K562 (cell line): Measurements from ENCODE around the gene FKBP2. TPM values are rescaled to one million over a fixed set of nuclear protein-coding genes. Genes with fewer than 3 reads are reported as not detected.

Experiments
- ATAC-seq: fragments of 200-7000 bp; cut with Tn5 transposase; 3 replicates; pipeline ENCODE4 v1.9.1; 2020; ENCODE audit warnings: moderate library complexity
- BruUV-seq: library from RNA; stranded (reverse); fragments of 400-500 nt; replicated peaks from 2 replicates; lab custom pipeline; 2021; lab: Mats Ljungman, UMichigan
- CTCF ChIA-PET: fragments of 300-600 bp; formaldehyde crosslinking; extraction: SDS; loops from one replicate; lab custom pipeline; 2021; ENCODE audit warnings: low intra/inter-chr PET ratio; lab: Yijun Ruan, JAX
- POLR2A ChIA-PET: fragments of 300-600, 350-650 bp; sonication (Branson Sonifier 250); formaldehyde crosslinking; extraction: SDS; loops from one replicate; lab custom pipeline; 2021; ENCODE audit warnings: antibody characterized with exemption, inconsistent platforms; lab: Yijun Ruan, JAX
- DNase-seq, 4 experiments: peaks; one replicate each; pipeline versions ENCODE4 v3.0.0 to v3.0.0-alpha.2; 2011 to 2018; ENCODE audit warnings: low spot score in 3 of 4, mixed read lengths in 3 of 4; ENCODE audit errors: extremely low read depth in 1 of 4
- FAIRE-seq: peaks from 2 replicates; lab custom pipeline; 2011; peaks lifted over from hg19 to GRCh38; lab: Jason Lieb, UNC
- H2AFZ ChIP-seq: 2 replicates; pipeline ENCODE4 v1.6.0; 2011; ENCODE audit warnings: low read depth, low read length, control low read depth, inconsistent platforms
- H3K27ac ChIP-seq: fragments of 200-600 bp; 3 replicates; pipeline ENCODE4 v1.8.0; 2011; ENCODE audit warnings: low read depth, mild to moderate bottlenecking, control low read depth, inconsistent platforms, low read length, moderate library complexity, mixed read lengths; ENCODE audit errors: extremely low read depth
- H3K27me3 ChIP-seq, 2 experiments: fragments of 300-600 bp in 1 of 2; 2 replicates in 1 of 2; 3 replicates in 1 of 2; pipeline versions ENCODE4 v1.6.0 to v1.8.0; 2011; ENCODE audit warnings: inconsistent platforms in 2 of 2, low read length in 2 of 2, mild to moderate bottlenecking in 1 of 2, mixed read lengths in 1 of 2, moderate library complexity in 1 of 2; ENCODE audit not compliant: control insufficient read depth in 2 of 2, insufficient read depth in 2 of 2
- H3K36me3 ChIP-seq: fragments of 300-600 bp; 3 replicates; pipeline ENCODE4 v1.8.0; 2011; ENCODE audit warnings: mild to moderate bottlenecking, low read length, inconsistent platforms; ENCODE audit not compliant: control insufficient read depth, insufficient read depth
- H3K4me1 ChIP-seq, 2 experiments: fragments of 200-600 bp in 1 of 2; replicated peaks in 1 of 2; 2 replicates in 1 of 2; 3 replicates in 1 of 2; pipeline versions ENCODE4 v1.5.1 to v1.8.0; 2011; ENCODE audit warnings: inconsistent platforms in 2 of 2, low read length in 2 of 2, mild to moderate bottlenecking in 1 of 2, mixed read lengths in 1 of 2, moderate library complexity in 1 of 2; ENCODE audit not compliant: control insufficient read depth in 2 of 2, insufficient read depth in 2 of 2
- H3K4me2 ChIP-seq: 2 replicates; pipeline ENCODE4 v1.6.1; 2011; ENCODE audit warnings: low read length, control low read depth, inconsistent platforms, mixed read lengths; ENCODE audit not compliant: insufficient read depth
- H3K4me3 ChIP-seq: fragments of 200-600 bp; sonication (generic), shearing (Covaris generic); 2 replicates; pipeline ENCODE4 v1.5.1; 2016; ENCODE audit warnings: control low read depth, inconsistent platforms
- H3K79me2 ChIP-seq: fragments of 200-600 bp; 3 replicates; pipeline ENCODE4 v1.8.0; 2011; ENCODE audit warnings: low read length, inconsistent platforms; ENCODE audit not compliant: control insufficient read depth, insufficient read depth
- H3K9ac ChIP-seq, 2 experiments: 2 replicates each; pipeline versions ENCODE4 v1.6.0 to v1.6.1; 2011; ENCODE audit warnings: low read depth in 2 of 2, low read length in 2 of 2, control low read depth in 1 of 2, inconsistent platforms in 1 of 2, mild to moderate bottlenecking in 1 of 2, mixed read lengths in 1 of 2; ENCODE audit not compliant: insufficient read depth in 1 of 2
- H3K9me1 ChIP-seq: one replicate; pipeline ENCODE4 v1.6.0; 2011; ENCODE audit warnings: inconsistent platforms, mild to moderate bottlenecking, low read length, moderate library complexity; ENCODE audit not compliant: control insufficient read depth, insufficient read depth
- H3K9me3 ChIP-seq: replicated peaks from 2 replicates; pipeline ENCODE4 v1.5.1; 2011; ENCODE audit warnings: low read depth, low read length, inconsistent platforms; ENCODE audit not compliant: control insufficient read depth, insufficient read depth
- H4K20me1 ChIP-seq: replicated peaks from 2 replicates; pipeline ENCODE4 v1.6.1; 2011; ENCODE audit warnings: low read length, inconsistent platforms, mixed read lengths; ENCODE audit not compliant: control insufficient read depth, insufficient read depth
- FOXP4 ChIP-seq: sonication (generic); formaldehyde crosslinking; IDR thresholded peaks from 2 replicates; pipeline ENCODE4 v1.8.0; 2022; ENCODE audit warnings: mild to moderate bottlenecking, missing genetic modification reagents, borderline replicate concordance
- HNRNPL ChIP-seq: fragments of 200-400 bp; formaldehyde crosslinking; IDR thresholded peaks from 2 replicates; pipeline ENCODE4 v1.6.1; 2017; ENCODE audit warnings: low read depth, mild to moderate bottlenecking, low read length
- KDM4B ChIP-seq, 2 experiments: fragments of 450-650 bp in 1 of 2; sonication (generic) in 1 of 2; IDR thresholded peaks; 2 replicates each; pipeline ENCODE4 v1.6.1; 2016 to 2017; ENCODE audit warnings: borderline replicate concordance in 2 of 2, antibody characterized with exemption in 1 of 2, low read depth in 1 of 2, mild to moderate bottlenecking in 1 of 2
- MEF2A ChIP-seq: IDR thresholded peaks from 2 replicates; pipeline ENCODE4 v1.6.1; 2011; ENCODE audit warnings: low read depth, mild to moderate bottlenecking, low read length, moderate library complexity; ENCODE audit not compliant: control insufficient read depth
- NUFIP1 ChIP-seq: fragments of 450-650 bp; IDR thresholded peaks from 2 replicates; pipeline ENCODE4 v1.6.1; 2018; ENCODE audit not compliant: partially characterized antibody
- PBX2 ChIP-seq, 2 experiments: IDR thresholded peaks in 1 of 2; conservative IDR thresholded peaks in 1 of 2; 2 replicates each; pipeline ENCODE4 v1.6.1; 2016; ENCODE audit warnings: low read depth in 2 of 2, mild to moderate bottlenecking in 1 of 2, missing compliant biosample characterization in 1 of 2, missing genetic modification characterization in 1 of 2, moderate library complexity in 1 of 2
- POLR2B ChIP-seq: fragments of 450-650 bp; IDR thresholded peaks from 2 replicates; pipeline ENCODE4 v1.6.1; 2018; ENCODE audit warnings: low read depth; ENCODE audit not compliant: partially characterized antibody
- RBM25 ChIP-seq: fragments of 200-400 bp; formaldehyde crosslinking; IDR thresholded peaks from 2 replicates; pipeline ENCODE4 v1.6.1; 2018; ENCODE audit warnings: low read length, low read depth, moderate library complexity; ENCODE audit not compliant: severe bottlenecking
- SNAPC5 ChIP-seq: fragments of 250-450 bp; sonication (Bioruptor Pico); IDR thresholded peaks from 2 replicates; pipeline ENCODE4 v1.8.0; 2021; ENCODE audit warnings: moderate library complexity, mild to moderate bottlenecking, inconsistent platforms
- XRCC3 ChIP-seq: fragments of 450-650 bp; IDR thresholded peaks from 2 replicates; pipeline ENCODE4 v1.6.1; 2017; ENCODE audit warnings: mild to moderate bottlenecking, moderate library complexity
- ZBTB33 ChIP-seq: sonication (generic); formaldehyde crosslinking; IDR thresholded peaks from 2 replicates; pipeline ENCODE4 v1.8.1; 2023; ENCODE audit warnings: mild to moderate bottlenecking, missing genetic modification reagents
- ZNF174 ChIP-seq: fragments of 250-450 bp; sonication (Bioruptor Pico); IDR thresholded peaks from 2 replicates; pipeline ENCODE4 v1.4.0; 2020; ENCODE audit warnings: mild to moderate bottlenecking
- ZNF589 ChIP-seq: fragments of 200-800 bp; sonication (Bioruptor generic); IDR thresholded peaks from 2 replicates; pipeline ENCODE4 v1.6.1; 2016; ENCODE audit warnings: low read depth, missing genetic modification characterization, missing compliant biosample characterization
- ZNF717 ChIP-seq: fragments of 250-450 bp; sonication (Bioruptor Pico); IDR thresholded peaks from 2 replicates; pipeline ENCODE4 v1.5.0; 2021
- WGBS: fragments of 100-300 bp; shearing (Covaris generic); methylation state at CpG from one replicate; pipeline ENCODE4 v1.1.6; 2016; ENCODE audit warnings: low coverage, mixed read lengths; ENCODE audit not compliant: insufficient coverage; ENCODE audit errors: missing lambda C conversion rate; 5-methylcytosine and 5-hydroxymethylcytosine counted together
- in situ Hi-C: fragments of 300-500 bp; cut with MboI; formaldehyde crosslinking; loops from 4 replicates; pipeline ENCODE4 v1.15.0; 2018; ENCODE audit warnings: inconsistent platforms, mixed read lengths
- intact Hi-C: fragments of 100-400 bp; cut with micrococcal nuclease; formaldehyde crosslinking; loops from 2 replicates; pipeline ENCODE4 v1.14.2; 2022
- polyA plus RNA-seq, 8 experiments: library from polyadenylated mRNA; depleted of rRNA in 4 of 8; stranded (reverse) in 5 of 8; unstranded in 3 of 8; fragments of >200 nt; fragmentation: Nextera tagmentation in 2 of 8; fragmentation: Illumina TruSeq in 1 of 8; extraction: Ambion mirVana in 2 of 8; extraction: Trizol in 1 of 8; gene quantifications; 2 replicates each; pipeline versions ENCODE4 v1.2.1 to v1.2.3, GENCODE V29; 2011 to 2014; ENCODE audit warnings: inconsistent platforms in 1 of 8, missing spikeins in 1 of 8
- total RNA-seq, 7 experiments: library from RNA; depleted of rRNA in 6 of 7; stranded (reverse); fragments of >200 nt in 6 of 7; fragmentation: Illumina TruSeq in 2 of 7; extraction: Trizol in 2 of 7; gene quantifications; 2 replicates each; pipeline versions ENCODE4 v1.2.1 to v1.2.3, GENCODE V29; 2011 to 2021; ENCODE audit warnings: low replicate concordance in 1 of 7

Gene FKBP2
- total and polyA plus RNA-seq, 9 of the 15 experiments (the other 6 are each of a cell fraction or from before 2014, with no cell fraction given): 3.5 to 151 (median 58.1) TPM

- H2AFZ ChIP-seq: no peak overlapping the region
- DNase-seq (no peak), FAIRE-seq (no peak), ATAC-seq (no peak)
- H4K20me1 ChIP-seq: no peaks in the 10 kb centered on the region
- CTCF ChIA-PET: no interaction called here
- POLR2A ChIA-PET: interaction anchor here (0.7 to 5.1 kb wide), 4 partner anchors 9 to 40 kb away, joined by 3 to 54 read pairs (median 3); no protein-coding TSS in a partner anchor
- in situ Hi-C loops: no loop called here
- intact Hi-C loops: no loop called here
- no peak overlapping the region for H3K4me2 ChIP-seq
- H3K9me1 ChIP-seq: no peaks in the 10 kb centered on the region
- H3K79me2 ChIP-seq: peaks cover 12% of the 10 kb centered on the region; the same call in 2 of the 3 replicates
- H3K36me3 ChIP-seq: peaks cover 11% of the 10 kb centered on the region; the same call in 1 of the 3 replicates
- WGBS: 100% methylated on average over 1 of the region's 3 CpGs
- H3K27ac ChIP-seq: 0 out of 3 replicates have a peak overlapping the region, but pooled peaks have one; percentile 21
- BruUV-seq: no TSS peak
- H3K4me3 ChIP-seq: no peak overlapping the region
- no peaks in the 10 kb centered on the region for H3K9me3 ChIP-seq
- H3K27me3 ChIP-seq: no peaks in the 10 kb centered on the region
- peak overlapping the region in 1 of 2 experiments; percentile 63; a peak in 1 of 4 replicates for H3K9ac ChIP-seq
- H3K4me1 ChIP-seq: peaks cover 7 to 42% of the 10 kb centered on the region in 2 experiments; a peak in 4 of 5 replicates
- TF ChIP-seq SNAPC5 (no peak), XRCC3 (no peak), RBM25 (peak; percentile 41), HNRNPL (no peak), NUFIP1 (no peak), ZBTB33 (CRISPR knock-in tag) (no peak), FOXP4 (CRISPR knock-in tag) (no peak), KDM4B (IDR thresholded peaks at IDR 0.05; ENCODE audit: borderline replicate concordance in 2 of 2, low read depth in 1 of 2) (no peak), ZNF717 (CRISPR knock-in tag) (no peak), MEF2A (peak; percentile 68; the same call in 1 of the 2 replicates), ZNF174 (CRISPR knock-in tag) (no peak), ZNF589 (CRISPR knock-in tag) (no peak), POLR2B (no peak), PBX2 (CRISPR knock-in tag; IDR thresholded peaks at IDR 0.05; ENCODE audit: low read depth) (no peak), PBX2 (tag; conservative IDR thresholded peaks at IDR 0.05; ENCODE audit: low read depth) (no peak)
These were observed 42.2 kb downstream of the FKBP2 start for GRCh38 chr11:64283092-64283491.
